ENCODE data around the gene MYOZ2.
"Not testable (repeated sequence)": the region's sequence is repeated elsewhere in the genome, so short reads cannot be mapped to it uniquely, and the experiment has no call there.

Gene MYOZ2

DNA sequence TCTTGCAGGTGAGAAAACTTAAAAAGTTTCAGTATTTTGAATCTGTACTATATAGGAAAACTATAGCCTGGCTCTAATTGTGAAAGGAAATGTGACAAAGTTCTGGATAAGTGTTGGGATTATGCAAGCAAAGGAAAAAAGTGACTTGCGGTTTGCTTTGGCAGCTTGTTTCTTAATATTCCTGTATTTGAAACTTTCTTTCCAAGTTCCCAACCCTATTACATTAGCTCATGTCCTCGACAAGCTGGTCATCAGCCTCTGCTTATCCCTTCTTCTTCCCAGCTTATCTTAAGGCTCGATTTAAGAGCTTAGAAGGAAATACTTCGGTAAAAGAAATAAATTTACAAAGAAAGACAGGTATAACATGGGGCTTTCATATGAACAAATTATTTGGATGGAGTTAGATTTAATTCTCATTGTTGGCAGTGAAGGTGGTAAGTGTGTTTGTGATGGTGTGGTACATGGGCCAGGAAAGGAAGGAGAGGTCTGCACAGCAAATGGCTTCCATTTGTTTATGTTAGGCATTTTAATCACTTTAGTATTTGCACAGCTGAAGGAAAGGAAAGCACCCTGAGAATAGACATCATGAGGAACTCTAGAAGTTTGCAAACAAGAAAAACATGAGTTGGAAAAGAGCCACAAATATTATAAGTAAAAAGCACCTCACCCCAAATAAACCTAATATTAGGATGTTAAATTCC lies 5.1 kb upstream of the MYOZ2 start:
- no peak for DNase-seq

- no peak for DNase-seq
Observed at GRCh38 chr4:119131164-119131563, 4.5 kb upstream of the MYOZ2 start.

DNA sequence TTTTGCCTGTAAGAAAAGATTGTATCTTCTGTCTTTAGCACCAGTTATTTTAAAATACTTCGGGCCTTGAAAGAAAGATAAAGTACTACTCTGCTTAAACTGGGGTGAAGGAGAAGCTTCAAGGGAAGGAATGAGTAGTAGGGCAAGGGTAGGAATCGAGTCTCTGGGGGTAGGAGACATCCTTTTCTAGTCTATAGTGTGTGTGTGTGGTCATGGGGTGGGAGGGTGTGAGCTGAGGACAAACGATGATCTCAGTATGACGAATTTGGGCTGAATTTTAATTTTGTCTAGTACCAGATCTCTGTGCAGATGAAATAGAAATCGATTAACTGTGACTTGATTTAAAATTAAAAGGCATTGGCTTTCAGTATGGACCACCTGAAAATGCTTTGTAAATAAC lies 3.3 kb upstream of the MYOZ2 start:
- no peak for DNase-seq

DNA sequence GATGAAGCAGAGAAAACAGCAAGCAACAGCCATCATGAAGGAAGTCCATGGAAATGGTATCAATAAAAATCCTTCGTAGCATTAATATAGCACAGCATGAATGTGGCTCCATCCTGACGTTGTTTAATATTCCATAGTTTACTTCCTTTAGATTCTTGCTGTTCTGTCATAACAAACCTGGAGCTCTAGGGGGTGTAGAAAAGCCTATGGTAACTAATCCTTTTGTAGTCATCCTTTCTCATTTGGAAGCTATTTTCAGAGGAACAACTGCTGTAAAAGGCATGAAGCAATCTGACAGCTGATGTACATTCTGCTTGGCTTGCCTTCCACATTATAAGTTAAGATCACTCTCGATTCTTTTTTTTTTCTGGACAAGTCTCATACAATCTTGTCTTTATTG lies 914 bp downstream of the MYOZ2 start:
- no peak for DNase-seq

DNA sequence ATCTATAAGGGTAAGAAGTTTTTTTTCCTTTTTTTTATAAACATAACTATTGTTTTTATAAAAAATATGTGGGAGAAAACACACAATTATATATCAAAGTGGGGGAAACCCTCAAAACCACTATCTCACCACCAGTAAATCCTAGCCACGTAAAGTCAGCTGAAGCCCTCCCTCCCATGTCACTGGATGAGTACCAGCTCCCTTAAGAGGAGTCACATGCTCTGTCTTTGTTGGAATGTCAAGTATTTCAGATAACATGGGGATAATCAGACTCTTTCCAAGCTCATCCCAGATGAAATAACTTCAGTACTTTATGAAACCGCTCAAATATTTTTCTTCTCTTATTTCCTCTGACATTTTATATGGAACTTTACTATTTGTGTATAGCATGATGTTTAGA lies 2.4 kb downstream of the MYOZ2 start:
- no peak for DNase-seq

DNA sequence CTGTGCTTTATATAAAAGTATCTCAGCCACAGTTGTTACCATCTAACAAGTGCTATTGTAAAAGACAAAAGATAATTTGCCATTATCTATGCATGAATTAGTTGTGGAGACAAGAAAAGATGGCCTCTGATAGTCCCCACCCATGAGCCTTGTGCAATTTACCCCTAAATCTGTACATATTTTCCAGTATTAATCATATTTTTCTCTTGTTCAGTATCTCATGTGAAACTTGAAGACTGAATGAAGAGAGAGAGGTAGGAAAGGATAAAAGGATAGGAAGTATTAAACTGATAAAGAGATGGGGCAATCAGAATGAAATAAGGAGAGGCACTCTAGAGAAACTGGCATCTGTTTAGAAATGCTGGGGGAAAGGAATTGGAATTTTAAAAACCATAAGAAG lies 3.7 kb downstream of the MYOZ2 start:
- DNase-seq = no peak

GRCh38 chr4:119139822-119140252 lies 4.2 kb downstream of the MYOZ2 start:
- DNase-seq = no peak

GRCh38 chr4:119141283-119141682 lies 5.7 kb downstream of the MYOZ2 start:
- DNase-seq = not testable (repeated sequence)

- no peak for DNase-seq
Observed at GRCh38 chr4:119142833-119143232, 7.2 kb downstream of the MYOZ2 start.

DNA sequence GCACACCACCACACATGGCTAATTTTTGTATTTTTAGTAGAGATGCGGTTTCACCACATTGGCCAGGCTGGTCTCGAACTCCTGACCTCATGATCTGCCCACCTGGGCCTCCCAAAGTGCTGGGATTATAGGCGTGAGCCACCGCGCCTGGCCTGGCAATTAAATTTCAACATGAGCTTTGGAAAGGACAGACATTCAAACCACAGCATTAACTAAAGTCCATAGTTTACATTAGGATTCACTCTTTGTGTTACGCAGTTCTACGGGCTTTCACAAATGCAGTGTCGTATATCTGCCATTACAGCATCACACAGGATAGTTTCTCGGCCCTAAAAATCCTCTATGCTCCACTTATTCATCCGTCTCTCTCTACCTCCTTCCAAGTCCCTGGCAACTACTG lies 7.7 kb downstream of the MYOZ2 start:
- not testable (repeated sequence) for DNase-seq

GRCh38 chr4:119149110-119149509 lies 13.5 kb downstream of the MYOZ2 start:
- DNase-seq = no peak

GRCh38 chr4:119151161-119151560 lies 15.5 kb downstream of the MYOZ2 start:
- DNase-seq = no peak

GRCh38 chr4:119152741-119153140 lies 17.1 kb downstream of the MYOZ2 start:
- DNase-seq = no peak

- no peak for DNase-seq
Observed at GRCh38 chr4:119162174-119162573, 26.5 kb downstream of the MYOZ2 start.

DNA sequence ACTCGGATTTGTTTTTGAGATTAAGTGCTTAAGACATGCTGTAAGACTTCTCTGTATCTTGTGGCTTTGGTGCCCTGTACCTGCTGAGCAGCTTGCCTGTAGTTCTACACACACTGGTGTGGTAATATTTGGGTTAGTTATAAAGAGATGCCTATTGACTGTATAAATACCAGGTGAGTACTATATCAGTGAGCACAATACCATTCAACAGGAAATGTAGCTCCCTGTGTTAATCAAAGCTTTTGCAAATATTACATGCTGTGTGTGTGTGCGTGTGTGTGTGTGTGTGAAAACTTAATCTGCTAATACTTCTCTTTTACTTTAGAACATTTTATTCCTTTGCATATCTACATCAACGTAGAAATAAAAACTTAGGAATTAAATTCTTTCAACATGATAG lies 30.1 kb downstream of the MYOZ2 start:
- DNase-seq = no peak

DNA sequence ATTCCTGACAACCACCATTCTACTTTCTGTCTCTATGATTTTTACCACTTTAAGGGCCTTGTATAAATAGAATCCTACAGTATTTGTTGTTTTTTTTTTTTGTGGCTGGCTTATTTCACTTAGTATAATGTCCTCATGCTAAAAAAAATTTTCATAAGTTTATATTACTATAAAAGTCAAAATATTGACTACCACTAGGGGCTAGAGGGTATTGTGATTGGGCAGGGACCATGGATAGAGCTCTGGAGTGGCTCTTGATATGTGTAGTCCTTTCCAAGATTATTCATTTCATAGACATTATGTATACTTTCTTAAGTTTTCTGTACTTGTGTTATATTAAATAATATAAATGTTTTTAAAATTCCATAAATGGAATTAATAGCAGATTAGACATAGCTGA lies 34.6 kb downstream of the MYOZ2 start:
- no peak for DNase-seq

DNA sequence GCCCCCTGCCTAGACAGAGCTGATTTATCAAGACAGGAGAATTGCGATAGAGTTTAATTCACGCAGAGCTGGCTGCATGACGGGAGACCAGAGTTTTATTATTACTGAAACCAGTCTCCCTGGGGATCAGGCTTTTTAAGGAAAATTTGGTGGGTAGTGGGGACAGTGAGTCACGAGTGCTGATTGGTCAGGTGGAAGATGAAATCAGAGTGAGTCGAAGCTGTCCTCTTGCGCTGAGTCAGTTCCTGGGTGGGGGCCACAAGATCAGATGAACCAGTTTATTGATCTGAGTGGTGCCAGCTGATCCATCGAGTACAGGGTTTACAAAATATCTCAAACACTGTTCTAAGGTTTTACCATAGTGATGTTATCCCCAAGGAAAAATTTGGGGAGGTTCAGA lies 36.6 kb downstream of the MYOZ2 start:
- no peak for DNase-seq

- DNase-seq = not testable (repeated sequence)
Observed at GRCh38 chr4:119173729-119174361, 38.2 kb downstream of the MYOZ2 start.

DNA sequence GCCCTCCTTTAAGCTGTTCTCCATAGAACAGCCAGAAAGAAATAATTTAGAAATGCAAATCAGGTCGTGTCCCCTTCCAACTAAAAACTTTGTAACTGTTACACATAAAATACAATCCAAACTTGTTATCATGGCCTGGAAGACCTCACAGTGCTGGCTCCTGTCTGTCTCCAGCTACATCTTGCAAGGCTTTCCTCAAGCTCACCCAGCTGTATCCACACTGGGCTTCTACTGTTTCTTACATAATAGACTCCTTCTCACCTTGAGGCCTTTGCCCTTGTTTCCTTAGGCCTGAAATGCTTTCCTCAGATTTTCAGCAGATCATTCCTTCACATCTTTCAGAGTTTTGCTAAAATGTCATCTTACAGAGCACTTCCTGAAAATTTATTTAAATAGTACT lies 43.4 kb downstream of the MYOZ2 start:
- no peak for DNase-seq

GRCh38 chr4:119184128-119184527 lies 48.5 kb downstream of the MYOZ2 start:
- no peak for DNase-seq

DNA sequence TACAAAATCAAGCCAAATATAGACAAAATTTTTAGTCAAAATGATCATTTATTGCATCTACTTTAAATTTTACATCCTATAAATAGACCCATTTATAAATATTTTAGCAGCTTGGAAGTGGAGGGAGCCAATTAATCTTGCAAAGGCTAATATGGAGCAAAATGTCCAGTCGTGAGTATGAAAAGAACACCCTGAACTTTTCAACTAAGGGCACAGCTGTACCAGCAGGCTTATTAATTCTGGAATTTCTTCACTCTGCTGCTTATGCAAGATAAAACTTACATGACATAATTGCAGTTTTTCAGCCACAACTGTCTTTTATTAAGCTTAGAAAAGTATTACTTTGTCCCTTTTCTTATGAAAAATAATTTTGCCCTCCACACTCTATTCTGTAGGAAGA lies 54.0 kb downstream of the MYOZ2 start:
- no peak for DNase-seq

DNA sequence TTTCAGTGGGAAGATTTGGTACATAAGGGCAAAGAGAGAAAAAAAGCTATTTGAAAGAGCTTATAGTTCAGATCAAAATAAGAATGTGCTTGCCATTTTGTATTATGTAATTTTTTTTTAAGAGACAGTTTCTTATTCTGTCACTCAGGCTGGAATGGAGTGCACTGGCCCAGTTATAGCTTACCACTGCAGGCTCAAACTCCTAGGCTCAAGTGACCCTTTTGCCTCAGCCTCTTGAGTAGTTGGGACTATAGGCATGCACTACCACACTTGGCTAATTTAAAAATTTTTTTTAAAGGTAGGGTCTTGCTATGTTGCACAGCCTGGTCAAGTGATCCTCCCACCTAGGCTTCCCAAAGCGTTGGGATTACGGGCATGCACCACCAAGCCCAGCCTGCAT lies 54.7 kb downstream of the MYOZ2 start:
- DNase-seq = no peak

DNA sequence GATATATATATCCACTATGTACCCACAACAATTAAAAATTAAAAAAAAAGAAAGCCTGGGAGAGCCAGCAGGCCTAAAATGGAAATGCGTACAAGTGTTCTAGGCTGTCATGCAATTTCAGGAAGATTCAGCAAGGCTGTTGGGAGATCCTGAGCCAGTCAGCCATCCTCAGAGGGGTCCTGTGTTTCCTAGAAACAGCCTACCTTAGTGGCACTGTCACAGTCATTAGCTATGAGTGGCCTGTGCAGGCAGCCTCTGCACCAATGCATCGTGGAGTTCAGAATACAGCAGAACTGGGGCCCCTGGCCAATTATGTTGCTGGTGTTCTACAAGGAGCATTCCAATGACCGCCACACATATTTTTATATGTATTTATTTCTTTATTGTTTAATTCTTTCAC lies 55.9 kb downstream of the MYOZ2 start:
- DNase-seq = no peak

GRCh38 chr4:119197772-119198212 lies 62.2 kb downstream of the MYOZ2 start:
- no peak for DNase-seq

- DNase-seq = no peak
Observed at GRCh38 chr4:119204916-119205315, 69.3 kb downstream of the MYOZ2 start.

Data from effector CD4-positive, alpha-beta T cell (primary cell).